HUES64 (cell line): Measurements from ENCODE around the gene DLG1.

Experiments
- H3K27ac ChIP-seq: 2 replicates; pipeline ENCODE4 v1.7.0; 2013; ENCODE audit warnings: low read depth, low read length, inconsistent platforms
- H3K27me3 ChIP-seq: 2 replicates; pipeline ENCODE4 v1.6.1; 2013; ENCODE audit warnings: mild to moderate bottlenecking, low read length; ENCODE audit not compliant: insufficient read depth
- H3K36me3 ChIP-seq: 2 replicates; pipeline ENCODE4 v1.6.1; 2013; ENCODE audit warnings: mild to moderate bottlenecking, low read length; ENCODE audit not compliant: insufficient read depth
- H3K4me1 ChIP-seq: 2 replicates; pipeline ENCODE4 v1.6.1; 2013; ENCODE audit warnings: mild to moderate bottlenecking, low read length, moderate library complexity; ENCODE audit not compliant: insufficient read depth
- H3K4me3 ChIP-seq: 2 replicates; pipeline ENCODE4 v1.5.1; 2013; ENCODE audit warnings: mild to moderate bottlenecking, low read length, moderate library complexity
- H3K9ac ChIP-seq: 2 replicates; pipeline ENCODE4 v1.6.1; 2013; ENCODE audit warnings: mild to moderate bottlenecking, low read depth, low read length
- H3K9me3 ChIP-seq: 2 replicates; pipeline ENCODE4 v1.6.1; 2013; ENCODE audit warnings: low read depth, low read length; ENCODE audit not compliant: insufficient read depth
- WGBS: fragments of 150-250, 120-280 bp; methylation state at CpG from one replicate; pipeline ENCODE4 v1.1.7; 2013; ENCODE audit warnings: missing lambda C conversion rate; 5-methylcytosine and 5-hydroxymethylcytosine counted together

The DLG1 gene

DNA sequence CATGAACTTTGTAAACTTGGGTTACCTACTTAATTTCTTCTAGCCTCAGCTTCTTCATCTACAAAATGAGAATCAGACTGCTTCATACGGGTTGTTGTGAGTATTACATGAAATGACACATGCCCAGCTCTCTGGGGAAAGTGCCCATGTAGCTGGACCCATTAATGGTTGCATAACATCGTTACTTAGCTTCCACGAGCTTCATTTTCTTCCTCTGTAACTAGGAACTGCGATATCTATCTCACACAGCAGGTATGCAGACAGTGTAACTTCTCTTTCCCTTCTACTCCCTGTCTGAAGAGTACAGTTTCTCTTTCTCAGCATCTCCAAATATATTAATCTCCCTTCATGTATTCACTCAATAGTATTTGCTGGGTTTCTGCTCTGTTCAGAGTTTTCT, 37.9 kb upstream of the DLG1 start:
- H3K4me3 ChIP-seq, result no peak overlapping the region
- H3K27ac ChIP-seq, result no peak overlapping the region
- H3K4me1 ChIP-seq, result peaks cover 15% of the 10 kb centered on the region
- no peaks in the 10 kb centered on the region for H3K9me3 ChIP-seq
- H3K27me3 ChIP-seq, result no peaks in the 10 kb centered on the region
- H3K36me3 ChIP-seq, result no peaks in the 10 kb centered on the region
- WGBS, result 93% methylated on average over 4 of the region's 4 CpGs
- no peak overlapping the region for H3K9ac ChIP-seq

DNA sequence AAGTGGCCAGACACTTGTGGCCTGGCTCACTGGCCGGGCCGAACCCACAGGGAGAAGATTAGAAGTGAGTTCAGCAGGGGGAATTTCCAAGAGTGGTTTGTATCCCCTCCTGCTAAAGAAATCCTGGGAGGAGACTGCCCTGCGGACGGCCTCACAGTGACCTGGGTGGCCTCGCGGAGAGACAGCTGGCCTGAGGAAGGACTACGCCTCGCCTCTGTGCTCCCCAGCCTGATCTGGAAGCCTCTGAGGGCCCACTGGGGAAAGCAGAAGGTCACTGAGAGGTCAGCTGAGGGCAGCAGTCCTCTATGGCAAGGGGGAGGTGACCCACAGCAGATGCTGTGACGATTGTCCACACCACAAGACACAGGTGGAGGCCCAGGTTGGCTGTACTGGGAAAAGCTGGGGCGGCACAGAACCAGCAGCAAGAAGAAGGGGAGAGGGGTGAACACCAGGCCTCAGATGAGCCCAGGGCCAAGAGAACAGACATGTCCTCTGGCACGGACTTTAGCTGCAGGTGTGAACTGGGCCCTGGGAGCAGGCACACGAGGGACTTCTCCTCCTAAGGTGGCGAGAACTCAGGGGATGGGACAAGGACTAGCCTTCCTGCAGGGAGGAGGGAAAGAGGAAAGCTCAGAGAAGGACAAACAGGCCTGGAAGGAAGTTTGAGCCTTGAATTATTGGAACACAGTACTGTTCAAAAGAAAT, 37.2 kb upstream of the DLG1 start:
- WGBS, result 90% methylated on average over 13 of the region's 13 CpGs
- Histone ChIP-seq H3K4me3 (no peak overlapping the region), H3K27me3 (no peaks in the 10 kb centered on the region), H3K9ac (no peak overlapping the region), H3K4me1 (peaks cover 15% of the 10 kb centered on the region), H3K36me3 (no peaks in the 10 kb centered on the region), H3K9me3 (no peaks in the 10 kb centered on the region), H3K27ac (no peak overlapping the region)

GRCh38 chr3:197333901-197334639, 35.7 kb upstream of the DLG1 start:
- H3K27ac ChIP-seq, result no peak overlapping the region
- WGBS, result 46% methylated on average over 11 of the region's 11 CpGs
- no peak overlapping the region for H3K4me3 ChIP-seq
- no peaks in the 10 kb centered on the region for H3K36me3 ChIP-seq
- H3K27me3 ChIP-seq, result no peaks in the 10 kb centered on the region
- no peak overlapping the region for H3K9ac ChIP-seq
- H3K4me1 ChIP-seq, result peaks cover 15% of the 10 kb centered on the region
- no peaks in the 10 kb centered on the region for H3K9me3 ChIP-seq

DNA sequence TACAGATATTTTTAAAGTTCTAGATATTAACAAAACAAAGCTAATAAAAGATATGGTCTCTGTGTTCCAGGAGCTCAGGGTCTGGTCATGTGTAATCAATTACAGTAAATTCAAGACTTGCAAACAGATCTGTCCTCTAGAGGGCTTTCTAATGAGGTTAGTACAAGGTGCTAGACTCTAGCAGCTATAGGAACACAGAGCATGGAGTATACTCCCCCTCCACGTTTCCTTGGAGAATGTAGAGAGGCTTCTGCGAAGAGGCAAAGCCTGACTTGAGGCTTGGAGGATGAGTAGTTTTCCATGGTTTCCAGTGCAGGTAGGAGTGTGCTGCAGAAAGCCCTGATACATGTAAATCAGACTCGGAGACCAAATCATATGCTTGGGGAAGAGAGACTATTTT, 32.7 kb upstream of the DLG1 start:
- Histone ChIP-seq H3K27ac (no peak overlapping the region), H3K36me3 (no peaks in the 10 kb centered on the region), H3K4me1 (peaks cover 15% of the 10 kb centered on the region), H3K9me3 (no peaks in the 10 kb centered on the region), H3K4me3 (no peak overlapping the region), H3K9ac (no peak overlapping the region), H3K27me3 (no peaks in the 10 kb centered on the region)
- 95% methylated on average over 3 of the region's 3 CpGs for WGBS

GRCh38 chr3:197329382-197329781, 31.0 kb upstream of the DLG1 start:
- Histone ChIP-seq H3K4me1 (peaks cover 15% of the 10 kb centered on the region), H3K4me3 (no peak overlapping the region), H3K9me3 (no peaks in the 10 kb centered on the region), H3K9ac (no peak overlapping the region), H3K36me3 (no peaks in the 10 kb centered on the region), H3K27me3 (no peaks in the 10 kb centered on the region), H3K27ac (no peak overlapping the region)
- WGBS, result 88% methylated on average over 3 of the region's 3 CpGs

DNA sequence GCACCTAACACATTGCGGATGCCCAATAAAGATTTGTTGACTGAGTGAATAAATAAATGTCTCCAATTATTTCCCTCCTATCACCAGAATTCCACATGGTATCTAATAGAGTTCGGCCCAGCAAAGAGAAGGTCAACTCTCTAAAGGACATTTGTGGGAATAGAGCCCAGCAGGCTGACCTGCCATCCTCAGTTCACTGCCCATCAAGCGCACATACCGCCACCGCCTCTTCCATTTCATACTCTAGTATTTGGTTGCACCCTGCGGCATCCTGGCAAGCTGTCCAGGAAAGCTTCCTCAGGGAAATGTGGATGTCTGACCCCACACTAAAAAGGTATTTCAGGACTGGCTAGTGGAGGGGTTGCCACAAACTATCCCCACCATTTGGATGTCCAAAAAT, 29.8 kb upstream of the DLG1 start:
- Histone ChIP-seq H3K9ac (no peak overlapping the region), H3K4me3 (no peak overlapping the region), H3K9me3 (no peaks in the 10 kb centered on the region), H3K4me1 (peaks cover 4% of the 10 kb centered on the region; the same call in 1 of the 2 replicates), H3K27ac (no peak overlapping the region), H3K27me3 (no peaks in the 10 kb centered on the region), H3K36me3 (no peaks in the 10 kb centered on the region)
- WGBS, result 96% methylated on average over 5 of the region's 6 CpGs

GRCh38 chr3:197327701-197328100, 29.3 kb upstream of the DLG1 start:
- 93% methylated on average over 2 of the region's 3 CpGs for WGBS
- no peaks in the 10 kb centered on the region for H3K27me3 ChIP-seq
- no peaks in the 10 kb centered on the region for H3K36me3 ChIP-seq
- peaks cover under 1% of the 10 kb centered on the region; the same call in 1 of the 2 replicates for H3K4me1 ChIP-seq
- H3K9me3 ChIP-seq, result no peaks in the 10 kb centered on the region
- H3K9ac ChIP-seq, result no peak overlapping the region
- no peak overlapping the region for H3K27ac ChIP-seq
- H3K4me3 ChIP-seq, result no peak overlapping the region

DNA sequence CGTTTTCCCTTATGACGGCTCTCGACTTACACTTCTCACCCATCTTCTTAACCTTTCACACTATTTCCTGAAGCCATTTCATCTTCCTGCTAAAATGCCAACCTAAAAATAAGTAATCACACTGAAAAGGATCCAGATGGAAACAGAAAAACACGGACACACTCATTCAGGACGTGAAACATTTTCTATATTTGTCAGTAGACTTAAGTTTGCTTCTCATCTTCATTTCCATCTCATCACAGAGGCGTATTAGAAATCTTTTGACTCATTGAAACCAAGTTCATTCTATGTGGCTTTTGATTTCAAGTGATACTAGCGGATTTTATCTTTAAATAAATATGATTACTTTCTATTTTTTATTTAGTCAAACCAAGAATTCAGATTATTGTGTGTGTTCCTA, 27.4 kb upstream of the DLG1 start:
- H3K9ac ChIP-seq, result no peak overlapping the region
- H3K9me3 ChIP-seq, result peaks cover 6% of the 10 kb centered on the region; the same call in 1 of the 2 replicates
- no peaks in the 10 kb centered on the region for H3K27me3 ChIP-seq
- no peak overlapping the region for H3K4me3 ChIP-seq
- no peak overlapping the region for H3K27ac ChIP-seq
- WGBS, result 96% methylated on average over 6 of the region's 7 CpGs
- H3K4me1 ChIP-seq, result no peaks in the 10 kb centered on the region
- H3K36me3 ChIP-seq, result no peaks in the 10 kb centered on the region

GRCh38 chr3:197322149-197322548, 23.7 kb upstream of the DLG1 start:
- Histone ChIP-seq H3K9me3 (peaks cover 6% of the 10 kb centered on the region; the same call in 1 of the 2 replicates), H3K4me1 (peaks cover 6% of the 10 kb centered on the region; the same call in 1 of the 2 replicates), H3K27ac (no peak overlapping the region), H3K4me3 (no peak overlapping the region), H3K27me3 (no peaks in the 10 kb centered on the region), H3K9ac (no peak overlapping the region), H3K36me3 (no peaks in the 10 kb centered on the region)
- WGBS, result 89% methylated on average over 1 of the region's 1 CpG

DNA sequence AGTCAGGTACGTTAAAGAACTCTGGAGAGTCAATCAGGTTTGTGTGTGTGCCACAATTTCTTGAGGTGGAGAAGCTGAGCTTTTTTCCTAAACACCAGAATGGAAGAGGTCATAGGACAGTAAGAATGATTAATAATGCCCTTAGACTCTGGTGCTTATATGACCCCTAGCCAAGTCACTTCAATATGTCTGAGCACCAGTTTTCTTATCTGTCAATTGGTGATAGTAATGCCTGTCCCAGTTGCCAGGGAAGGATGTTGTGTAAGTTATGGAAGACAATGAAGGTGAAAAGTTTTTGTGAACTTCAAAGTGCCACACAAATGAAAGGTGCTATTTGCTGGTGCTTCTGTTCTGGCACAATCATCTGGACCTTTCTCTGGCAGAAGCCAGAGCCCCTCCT, 22.2 kb upstream of the DLG1 start:
- Histone ChIP-seq H3K9me3 (peaks cover 6% of the 10 kb centered on the region; the same call in 1 of the 2 replicates), H3K36me3 (no peaks in the 10 kb centered on the region), H3K4me1 (peaks cover 6% of the 10 kb centered on the region; the same call in 1 of the 2 replicates), H3K27me3 (no peaks in the 10 kb centered on the region), H3K4me3 (no peak overlapping the region), H3K9ac (no peak overlapping the region), H3K27ac (no peak overlapping the region)
- WGBS, result 83% methylated on average over 1 of the region's 1 CpG

DNA sequence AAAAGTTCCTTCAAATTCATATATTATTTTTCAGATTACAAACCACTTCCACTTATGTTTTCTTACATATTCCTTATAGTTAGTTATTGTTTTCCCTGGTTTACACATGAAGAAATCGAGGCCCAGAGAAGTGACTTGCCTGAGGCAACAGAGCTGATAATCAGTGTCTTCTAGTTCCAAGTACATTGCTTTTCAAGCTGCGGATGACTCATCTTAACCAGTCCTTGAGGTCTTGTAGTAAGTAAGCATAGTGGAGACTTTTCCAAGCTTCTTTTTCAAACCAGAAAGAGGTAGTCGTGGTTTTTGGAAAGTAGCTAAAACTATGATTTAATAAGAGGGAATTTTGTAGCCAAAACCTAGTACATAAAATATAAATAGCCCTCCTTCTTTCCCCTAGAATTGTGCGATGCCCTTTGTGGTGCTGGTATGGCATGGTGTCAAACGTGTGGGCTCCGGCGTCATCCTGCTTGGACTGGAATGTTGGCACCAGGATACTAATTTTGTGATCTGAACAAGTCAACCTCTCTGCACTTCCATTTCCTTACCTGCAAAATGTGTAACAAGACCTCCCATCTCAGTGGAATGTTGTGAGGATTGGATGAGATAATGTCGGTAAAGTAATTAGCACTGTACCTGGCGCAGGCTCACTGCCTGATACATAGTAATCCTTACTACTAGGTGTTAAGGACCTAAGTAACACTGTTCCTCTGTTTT, 19.0 kb upstream of the DLG1 start:
- H3K27ac ChIP-seq, result no peak overlapping the region
- peaks cover 5% of the 10 kb centered on the region; the same call in 1 of the 2 replicates for H3K9me3 ChIP-seq
- H3K4me3 ChIP-seq, result no peak overlapping the region
- H3K36me3 ChIP-seq, result no peaks in the 10 kb centered on the region
- H3K9ac ChIP-seq, result no peak overlapping the region
- no peaks in the 10 kb centered on the region for H3K27me3 ChIP-seq
- peaks cover 6% of the 10 kb centered on the region; the same call in 1 of the 2 replicates for H3K4me1 ChIP-seq
- WGBS, result 81% methylated on average over 8 of the region's 9 CpGs
